Urothelium cell line (cell line): Measurements from ENCODE around the gene SPON1.
"Not testable (repeated sequence)": the region's sequence is repeated elsewhere in the genome, so short reads cannot be mapped to it uniquely, and the experiment has no call there.

Source experiments
- DNase-seq: peaks from one replicate; pipeline ENCODE4 v3.0.0; 2011; ENCODE audit warnings: low spot score, mixed read lengths
- FAIRE-seq: peaks from 2 replicates; lab custom pipeline; 2011; peaks lifted over from hg19 to GRCh38; lab: Jason Lieb, UNC

SPON1 gene

GRCh38 chr11:13972944-13973343 lies 10.4 kb downstream of the SPON1 start:
- no peak for DNase-seq
- no peak for FAIRE-seq

GRCh38 chr11:13974631-13975030 lies 12.1 kb downstream of the SPON1 start:
- FAIRE-seq, result no peak
- no peak for DNase-seq

GRCh38 chr11:13983081-13983751 lies 20.7 kb downstream of the SPON1 start:
- FAIRE-seq (no peak), DNase-seq (no peak)

- FAIRE-seq (no peak), DNase-seq (no peak)
Observed at GRCh38 chr11:13984616-13985450, 22.3 kb downstream of the SPON1 start.

- FAIRE-seq, result not testable (repeated sequence)
Observed at GRCh38 chr11:13986695-13987094, 24.2 kb downstream of the SPON1 start.

GRCh38 chr11:13992158-13992856 lies 29.8 kb downstream of the SPON1 start:
- not testable (repeated sequence) for FAIRE-seq, DNase-seq

More at GRCh38 chr11:13986695-13987094, 24.2 kb downstream of the SPON1 start:
- not testable (repeated sequence) for DNase-seq

- no peak for FAIRE-seq
- no peak for DNase-seq
Observed at GRCh38 chr11:13993096-13993765, 30.7 kb downstream of the SPON1 start.

GRCh38 chr11:13997881-13998280 lies 35.4 kb downstream of the SPON1 start:
- DNase-seq, result no peak
- no peak for FAIRE-seq

- FAIRE-seq (no peak), DNase-seq (no peak)
Observed at GRCh38 chr11:13999704-14000103, 37.2 kb downstream of the SPON1 start.

- no peak for FAIRE-seq
- DNase-seq, result no peak
Observed at GRCh38 chr11:14001597-14001996, 39.1 kb downstream of the SPON1 start.

- FAIRE-seq, result no peak
- DNase-seq, result no peak
Observed at GRCh38 chr11:14007566-14007965, 45.0 kb downstream of the SPON1 start.

- no peak for FAIRE-seq
- DNase-seq, result no peak
Observed at GRCh38 chr11:14010665-14011064, 48.1 kb downstream of the SPON1 start.

- no peak for DNase-seq
- no peak for FAIRE-seq
Observed at GRCh38 chr11:14012846-14013245, 50.3 kb downstream of the SPON1 start.

- peak; percentile 66 for DNase-seq
- FAIRE-seq, result no peak
Observed at GRCh38 chr11:14015711-14016110, 53.2 kb downstream of the SPON1 start.

GRCh38 chr11:14018441-14018840 lies 55.9 kb downstream of the SPON1 start:
- no peak for FAIRE-seq
- no peak for DNase-seq

- DNase-seq, result no peak
- FAIRE-seq, result no peak
Observed at GRCh38 chr11:14021738-14022137, 59.2 kb downstream of the SPON1 start.

- DNase-seq, result no peak
Observed at GRCh38 chr11:14022251-14022650, 59.7 kb downstream of the SPON1 start.

GRCh38 chr11:14022821-14023220 lies 60.3 kb downstream of the SPON1 start:
- FAIRE-seq, result no peak
- no peak for DNase-seq

More at GRCh38 chr11:14022251-14022650, 59.7 kb downstream of the SPON1 start:
- FAIRE-seq, result no peak

GRCh38 chr11:14026961-14027360 lies 64.4 kb downstream of the SPON1 start:
- FAIRE-seq (no peak), DNase-seq (no peak)

- FAIRE-seq, result no peak
Observed at GRCh38 chr11:14027525-14027924, 65.0 kb downstream of the SPON1 start.

GRCh38 chr11:14029440-14029839 lies 66.9 kb downstream of the SPON1 start:
- DNase-seq (no peak), FAIRE-seq (no peak)

More at GRCh38 chr11:14027525-14027924, 65.0 kb downstream of the SPON1 start:
- no peak for DNase-seq
